Lower lobe of right lung (tissue), 2 donors: ENCODE data around the gene GPR25. TPM values are rescaled to one million over a fixed set of nuclear protein-coding genes. Genes with fewer than 3 reads are reported as not detected.

Experiments
- ATAC-seq, 2 donors: fragments of 200-7000 bp; cut with Tn5 transposase; one replicate each; pipeline ENCODE4 v1.9.1; 2020 to 2022; ENCODE audit warnings: mild to moderate bottlenecking in 2 of 2, moderate library complexity in 2 of 2
- DNase-seq: peaks from one replicate; pipeline ENCODE4 v3.0.0-alpha.2; 2020
- H3K27ac ChIP-seq: fragments of 200-600 bp; one replicate; pipeline ENCODE4 v1.8.0; 2022
- H3K27me3 ChIP-seq: fragments of 200-600 bp; one replicate; pipeline ENCODE4 v1.8.0; 2022; ENCODE audit warnings: low read depth
- H3K36me3 ChIP-seq: fragments of 200-600 bp; one replicate; pipeline ENCODE4 v1.8.0; 2022; ENCODE audit warnings: mild to moderate bottlenecking
- H3K4me1 ChIP-seq: fragments of 200-600 bp; one replicate; pipeline ENCODE4 v1.8.0; 2022
- H3K4me3 ChIP-seq: fragments of 200-600 bp; one replicate; pipeline ENCODE4 v1.8.0; 2022; ENCODE audit warnings: mild to moderate bottlenecking
- H3K9me3 ChIP-seq: fragments of 200-600 bp; one replicate; pipeline ENCODE4 v1.8.0; 2022
- CTCF ChIP-seq: fragments of 200-600 bp; IDR thresholded peaks from one replicate; pipeline ENCODE4 v1.8.0; 2022; ENCODE audit warnings: antibody characterized with exemption, mild to moderate bottlenecking
- intact Hi-C: fragments of 100-400 bp; cut with DNase I; formaldehyde crosslinking; loops from one replicate; pipeline ENCODE4 v1.11.0; 2022
- total RNA-seq: library from RNA; stranded (reverse); fragmentation: NEBNext Ultra II Directional; extraction: Animal tissue kit (Norgen Biotek cat#: 25700); gene quantifications from one replicate; pipeline ENCODE4 v1.2.1, GENCODE V29; 2021
- donor health status: DM: no; HTN: yes; CAD: no; lungs with severe emphysema.

GPR25 gene
- total RNA-seq, 1 donor from 2014 or later = 0.62 TPM

- Histone ChIP-seq H3K4me1 (no peaks in the 10 kb centered on the region), H3K27me3 (no peaks in the 10 kb centered on the region), H3K36me3 (no peaks in the 10 kb centered on the region), H3K9me3 (no peaks in the 10 kb centered on the region), H3K27ac (no peak overlapping the region), H3K4me3 (no peak overlapping the region)
- intact Hi-C loops = no loop called here
- no peak for ATAC-seq
- no peak for DNase-seq
- no peak for TF ChIP-seq CTCF
Measured at GRCh38 chr1:200899451-200899915, 26.7 kb downstream of the GPR25 start.

- ATAC-seq (no peak), DNase-seq (no peak)
- Histone ChIP-seq H3K4me1 (no peaks in the 10 kb centered on the region), H3K36me3 (no peaks in the 10 kb centered on the region), H3K27me3 (no peaks in the 10 kb centered on the region), H3K4me3 (no peak overlapping the region), H3K9me3 (no peaks in the 10 kb centered on the region), H3K27ac (no peak overlapping the region)
- intact Hi-C loops = no loop called here
- TF ChIP-seq CTCF = no peak
Measured at GRCh38 chr1:200899954-200900867, 27.4 kb downstream of the GPR25 start.

- no peak for TF ChIP-seq CTCF
- Histone ChIP-seq H3K27me3 (no peaks in the 10 kb centered on the region), H3K27ac (no peak overlapping the region), H3K4me3 (no peak overlapping the region), H3K36me3 (no peaks in the 10 kb centered on the region), H3K4me1 (no peaks in the 10 kb centered on the region), H3K9me3 (no peaks in the 10 kb centered on the region)
- intact Hi-C loops = no loop called here
- ATAC-seq (no peak), DNase-seq (no peak)
Measured at GRCh38 chr1:200900877-200901276, 28.1 kb downstream of the GPR25 start.

GRCh38 chr1:200901350-200901749 lies 28.6 kb downstream of the GPR25 start:
- TF ChIP-seq CTCF = no peak
- no peak for DNase-seq
- intact Hi-C loops = no loop called here

GRCh38 chr1:200901796-200902444 lies 29.1 kb downstream of the GPR25 start:
- Histone ChIP-seq H3K4me1 (no peaks in the 10 kb centered on the region), H3K36me3 (no peaks in the 10 kb centered on the region), H3K9me3 (no peaks in the 10 kb centered on the region), H3K4me3 (no peak overlapping the region), H3K27me3 (no peaks in the 10 kb centered on the region), H3K27ac (no peak overlapping the region)
- DNase-seq (no peak), ATAC-seq (no peak)
- intact Hi-C loops = no loop called here
- TF ChIP-seq CTCF = no peak

More at GRCh38 chr1:200901350-200901749, 28.6 kb downstream of the GPR25 start:
- H3K27me3 ChIP-seq = no peaks in the 10 kb centered on the region
- no peaks in the 10 kb centered on the region for H3K9me3 ChIP-seq
- H3K4me1 ChIP-seq = no peaks in the 10 kb centered on the region
- H3K36me3 ChIP-seq = no peaks in the 10 kb centered on the region
- no peak overlapping the region for H3K27ac ChIP-seq
- ATAC-seq = no peak
- H3K4me3 ChIP-seq = no peak overlapping the region
